GM21717 (cell line): ENCODE measurements around the gene IFIT2.

Experiments used
- ATAC-seq: cut with Tn5 transposase; IDR thresholded peaks from one replicate; pipeline ENCODE4 v1.9.1; 2021; ENCODE audit warnings: mild to moderate bottlenecking, moderate library complexity; ENCODE audit not compliant: unreplicated experiment

IFIT2 gene

GRCh38 chr10:89336241-89336640, 34.4 kb downstream of the IFIT2 start:
- ATAC-seq = no peak

DNA sequence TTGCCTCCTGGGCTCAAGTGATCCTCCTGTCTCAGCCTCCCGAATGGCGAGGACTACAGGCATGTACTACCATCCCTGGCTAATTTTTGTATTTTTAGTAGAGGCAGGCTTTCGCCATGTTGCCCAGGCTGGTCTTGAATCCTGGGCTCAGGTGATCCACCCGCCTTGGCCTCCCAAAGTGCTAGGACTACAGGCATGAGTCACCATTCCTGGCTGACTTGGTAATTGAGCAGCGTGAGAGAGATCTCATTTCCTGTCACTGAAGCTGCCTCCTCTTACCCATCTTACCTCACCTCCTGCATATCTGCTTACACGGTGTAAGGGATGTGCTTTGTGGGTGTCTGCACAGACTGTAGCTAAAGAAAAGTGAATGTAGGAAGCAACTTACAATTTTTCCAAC, 35.6 kb downstream of the IFIT2 start:
- ATAC-seq = peak; percentile 29

DNA sequence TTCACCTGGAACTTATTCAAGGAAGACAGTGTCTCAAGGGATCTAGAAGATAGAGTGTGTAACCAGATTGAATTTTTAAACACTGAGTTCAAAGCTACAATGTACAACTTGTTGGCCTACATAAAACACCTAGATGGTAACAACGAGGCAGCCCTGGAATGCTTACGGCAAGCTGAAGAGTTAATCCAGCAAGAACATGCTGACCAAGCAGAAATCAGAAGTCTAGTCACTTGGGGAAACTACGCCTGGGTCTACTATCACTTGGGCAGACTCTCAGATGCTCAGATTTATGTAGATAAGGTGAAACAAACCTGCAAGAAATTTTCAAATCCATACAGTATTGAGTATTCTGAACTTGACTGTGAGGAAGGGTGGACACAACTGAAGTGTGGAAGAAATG, 36.9 kb downstream of the IFIT2 start:
- no peak for ATAC-seq

DNA sequence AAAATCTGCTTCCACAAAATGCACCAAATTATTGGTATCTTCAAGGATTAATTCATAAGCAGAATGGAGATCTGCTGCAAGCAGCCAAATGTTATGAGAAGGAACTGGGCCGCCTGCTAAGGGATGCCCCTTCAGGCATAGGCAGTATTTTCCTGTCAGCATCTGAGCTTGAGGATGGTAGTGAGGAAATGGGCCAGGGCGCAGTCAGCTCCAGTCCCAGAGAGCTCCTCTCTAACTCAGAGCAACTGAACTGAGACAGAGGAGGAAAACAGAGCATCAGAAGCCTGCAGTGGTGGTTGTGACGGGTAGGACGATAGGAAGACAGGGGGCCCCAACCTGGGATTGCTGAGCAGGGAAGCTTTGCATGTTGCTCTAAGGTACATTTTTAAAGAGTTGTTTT, 38.0 kb downstream of the IFIT2 start:
- no peak for ATAC-seq

DNA sequence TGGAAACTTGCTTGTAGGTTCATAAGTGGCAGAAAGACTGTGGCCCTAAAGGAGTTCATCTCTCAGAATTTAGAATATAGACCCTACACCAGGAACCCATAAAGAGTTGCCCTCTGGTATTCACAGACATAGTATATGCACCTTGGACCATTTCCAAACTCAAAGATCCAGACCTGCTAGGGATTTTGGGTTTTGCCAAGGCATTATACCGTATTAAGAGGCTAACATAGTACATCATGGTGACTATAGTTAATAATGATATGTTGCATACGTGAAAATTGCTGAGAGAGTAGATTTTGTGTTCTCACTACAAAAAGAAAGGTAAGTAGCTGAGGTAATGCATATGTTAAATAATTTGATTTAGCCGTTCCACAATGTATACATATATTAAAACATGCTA, 39.8 kb downstream of the IFIT2 start:
- ATAC-seq = no peak

DNA sequence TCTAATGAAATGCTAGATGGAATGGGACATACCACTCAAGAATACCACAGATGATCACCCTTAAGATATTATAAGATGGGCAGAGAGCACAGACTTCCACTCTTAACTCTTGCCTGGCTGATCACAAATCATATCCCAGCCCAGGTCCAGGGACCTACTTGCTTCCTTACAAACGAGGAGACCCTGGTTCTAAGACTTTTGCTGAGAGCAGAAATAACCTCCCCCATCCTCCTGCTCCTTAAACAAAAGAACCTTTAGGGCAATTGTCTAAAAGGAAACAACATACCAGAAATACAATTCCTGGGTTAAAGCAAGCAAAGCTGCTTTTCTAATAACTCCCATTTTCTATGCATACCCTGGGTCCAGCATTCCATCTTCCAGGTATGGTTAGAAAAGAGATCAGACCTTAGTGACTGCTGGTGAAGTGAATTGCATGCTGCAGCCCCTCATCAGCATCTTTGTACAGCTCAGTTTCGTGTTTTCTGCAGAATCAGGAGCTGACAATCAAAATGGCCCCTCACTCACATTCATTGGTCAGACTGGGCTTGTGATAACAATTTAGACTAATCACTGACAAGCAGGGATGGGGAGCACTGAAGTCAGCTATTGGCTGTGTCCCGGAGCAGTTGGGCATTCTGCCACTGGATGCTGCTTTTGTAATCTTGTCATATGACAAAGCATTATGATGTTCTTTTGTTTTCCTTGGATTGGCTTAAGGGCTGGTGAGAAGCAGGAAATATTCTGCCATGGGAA, 40.5 kb downstream of the IFIT2 start:
- no peak for ATAC-seq

- ATAC-seq = no peak
These were observed 41.4 kb downstream of the IFIT2 start for GRCh38 chr10:89343089-89343767.

DNA sequence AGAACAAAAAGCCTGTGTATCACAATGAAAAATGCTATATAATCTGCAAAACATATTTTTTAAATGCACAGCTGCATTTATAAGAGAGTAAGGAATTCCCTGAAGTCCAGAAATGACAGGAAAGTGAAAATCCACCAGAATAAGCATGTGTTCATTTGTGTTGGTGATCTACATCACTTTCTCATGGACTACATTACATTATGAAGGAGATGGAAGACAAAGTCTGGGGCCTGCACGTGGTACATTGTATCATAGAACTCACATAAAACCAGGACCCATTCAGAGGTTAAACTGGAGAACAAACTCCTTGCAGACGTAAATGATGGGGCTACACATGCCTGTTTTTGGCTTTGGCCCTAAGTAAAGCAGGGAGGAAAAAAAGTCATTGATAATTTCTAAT, 42.3 kb downstream of the IFIT2 start:
- no peak for ATAC-seq

- no peak for ATAC-seq
These were observed 43.6 kb downstream of the IFIT2 start for GRCh38 chr10:89345367-89346000.

DNA sequence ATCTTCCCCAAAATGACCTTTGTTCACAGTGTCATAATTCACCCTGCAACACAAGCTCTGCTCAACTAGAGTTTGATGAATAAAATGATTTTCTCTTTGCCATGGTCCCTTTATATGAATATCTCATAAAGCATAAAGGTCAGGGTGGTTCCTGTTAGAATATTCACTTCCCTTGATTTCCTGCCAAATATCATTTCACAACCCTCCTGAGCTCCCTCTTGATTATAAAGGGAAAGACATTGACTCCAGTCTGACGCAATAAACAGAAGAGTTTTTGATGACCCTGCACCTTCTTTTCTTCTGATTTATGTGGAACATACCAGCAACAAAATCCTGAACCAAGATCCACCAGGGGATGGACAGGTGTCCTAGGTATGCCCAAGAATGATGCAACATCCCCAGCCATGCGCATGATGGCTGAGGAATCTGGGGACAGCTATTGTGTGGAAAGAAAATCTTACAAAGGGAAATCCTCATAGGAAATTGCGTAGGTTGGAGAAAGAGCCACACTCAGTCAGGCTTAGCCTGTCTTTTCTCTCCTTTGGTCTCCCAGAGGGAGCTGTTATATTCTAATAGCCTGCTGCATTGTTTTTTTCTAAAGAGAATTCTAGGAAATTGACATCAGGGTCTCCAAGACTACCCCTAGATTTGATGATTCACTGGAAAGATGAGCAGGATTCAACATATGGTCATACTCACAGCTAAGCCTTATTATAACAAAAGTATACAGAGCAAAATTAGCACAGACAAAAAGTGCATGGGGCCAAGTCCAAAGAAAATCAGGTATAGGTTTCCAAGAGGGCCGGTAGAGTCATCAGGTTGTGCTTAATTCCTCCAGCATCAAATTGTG, 44.8 kb downstream of the IFIT2 start:
- no peak for ATAC-seq

- ATAC-seq = no peak
These were observed 46.0 kb downstream of the IFIT2 start for GRCh38 chr10:89347701-89348457.

GRCh38 chr10:89348481-89348880, 46.6 kb downstream of the IFIT2 start:
- no peak for ATAC-seq

DNA sequence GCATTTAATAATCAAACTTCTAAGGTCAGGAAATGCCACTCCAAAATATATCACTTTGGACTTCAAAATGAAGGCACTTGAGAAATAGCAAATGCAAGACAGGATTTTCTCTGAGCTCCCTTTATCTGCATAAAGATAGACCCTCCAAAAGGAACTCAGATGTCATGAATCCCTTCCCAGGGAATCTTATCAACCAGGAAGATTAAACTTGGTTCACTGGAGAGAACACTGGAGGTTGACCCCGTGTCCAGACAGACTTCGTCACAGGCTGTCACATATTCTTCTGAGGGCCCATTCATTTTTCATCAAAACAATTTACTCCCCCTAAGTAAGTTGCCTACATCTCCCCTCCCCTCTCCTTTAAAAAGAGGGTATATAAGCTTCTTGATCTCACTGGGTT, 47.1 kb downstream of the IFIT2 start:
- ATAC-seq = no peak

DNA sequence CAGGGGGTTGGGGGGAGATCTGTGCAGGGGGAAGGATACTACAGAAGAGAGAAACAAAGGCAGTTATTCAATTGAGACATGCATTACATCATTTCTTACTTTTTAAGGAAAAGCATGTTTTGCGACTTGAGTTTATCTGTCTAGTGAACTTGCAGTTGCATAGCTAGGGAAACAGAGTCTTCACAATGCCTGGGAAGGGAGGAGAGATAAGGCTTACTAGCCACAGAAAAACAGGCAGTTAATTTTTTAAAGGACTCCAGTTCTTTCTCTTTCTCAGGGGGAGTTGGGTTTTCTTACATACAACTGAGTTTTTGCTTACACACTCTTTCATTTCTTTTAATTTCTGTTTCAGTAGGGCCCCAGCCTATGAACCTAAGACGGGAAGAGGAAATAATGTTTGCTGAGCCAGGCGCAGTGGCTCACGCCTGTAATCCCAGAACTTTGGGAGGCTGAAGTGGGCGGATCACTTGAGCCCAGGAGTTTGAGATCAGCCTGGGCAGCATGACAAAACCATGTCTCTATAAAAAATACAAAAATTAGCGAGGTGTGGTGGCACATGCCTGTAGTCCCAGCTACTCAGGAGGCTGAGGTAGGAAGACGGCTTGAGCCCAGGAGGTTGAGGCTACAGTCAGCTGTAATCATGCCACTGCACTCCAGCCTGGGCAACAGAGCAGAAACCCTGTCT, 48.9 kb downstream of the IFIT2 start:
- ATAC-seq = peak; percentile 38

DNA sequence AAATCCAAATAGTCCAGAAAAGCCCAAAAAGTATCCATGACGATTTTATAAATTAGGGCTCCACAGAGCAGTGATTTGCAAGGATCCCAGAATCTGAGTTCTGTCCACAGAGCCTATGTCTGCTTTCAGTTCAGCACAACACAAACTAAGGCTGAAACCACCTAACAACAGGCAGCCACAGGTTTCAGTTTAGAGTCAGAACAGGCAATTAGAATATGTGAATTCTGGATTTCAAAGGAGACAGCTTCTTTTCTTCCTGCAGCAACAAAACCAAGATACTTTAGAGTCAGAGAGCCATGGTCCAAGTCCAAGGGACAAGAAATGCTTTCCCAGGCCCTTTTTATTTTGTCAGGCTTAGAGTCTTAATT, 49.5 kb downstream of the IFIT2 start:
- peak; percentile 90 for ATAC-seq

- ATAC-seq = no peak
These were observed 50.1 kb downstream of the IFIT2 start for GRCh38 chr10:89351780-89352597.

- no peak for ATAC-seq
These were observed 51.0 kb downstream of the IFIT2 start for GRCh38 chr10:89352802-89353201.

GRCh38 chr10:89355394-89355931, 53.6 kb downstream of the IFIT2 start:
- no peak for ATAC-seq

- ATAC-seq = no peak
These were observed 55.2 kb downstream of the IFIT2 start for GRCh38 chr10:89357096-89357495.
